NB4 (cell line): ENCODE measurements around the gene CLEC2B.

Experiments
- DNase-seq: peaks from one replicate; pipeline ENCODE4 v3.0.0; 2010; ENCODE audit warnings: low read depth
- H3K4me3 ChIP-seq: one replicate; pipeline ENCODE4 v1.5.1; 2011; ENCODE audit warnings: mild to moderate bottlenecking, low read depth, low read length, moderate library complexity
- CTCF ChIP-seq: IDR thresholded peaks from one replicate; pipeline ENCODE4 v1.5.1; 2012; ENCODE audit warnings: low read depth, low read length
- MAX ChIP-seq: IDR thresholded peaks from 2 replicates; pipeline ENCODE4 v1.6.1; 2011; ENCODE audit warnings: low read depth, low read length
- MYC ChIP-seq: IDR thresholded peaks from 2 replicates; pipeline ENCODE4 v1.6.1; 2011; ENCODE audit warnings: low read depth, low read length
- POLR2A ChIP-seq: IDR thresholded peaks from 2 replicates; pipeline ENCODE4 v1.6.1; 2011; ENCODE audit warnings: mild to moderate bottlenecking; ENCODE audit not compliant: insufficient read length; ENCODE audit errors: extremely low read depth

Gene CLEC2B

GRCh38 chr12:9810671-9811070 lies 58.5 kb downstream of the CLEC2B start:
- TF ChIP-seq MAX: no peak
- no peak for TF ChIP-seq CTCF
- no peak for TF ChIP-seq MYC
- no peak for TF ChIP-seq POLR2A
- no peak overlapping the region for H3K4me3 ChIP-seq
- DNase-seq: peak; percentile 69

- no peak overlapping the region for H3K4me3 ChIP-seq
- DNase-seq: no peak
- TF ChIP-seq CTCF: no peak
- no peak for TF ChIP-seq MAX
- TF ChIP-seq POLR2A: no peak
- TF ChIP-seq MYC: no peak
Observed at GRCh38 chr12:9809866-9810265, 59.3 kb downstream of the CLEC2B start.

- H3K4me3 ChIP-seq: no peak overlapping the region
- TF ChIP-seq MAX: no peak
- no peak for TF ChIP-seq POLR2A
- TF ChIP-seq CTCF: no peak
- TF ChIP-seq MYC: no peak
- DNase-seq: no peak
Observed at GRCh38 chr12:9809338-9809737, 59.8 kb downstream of the CLEC2B start.

- DNase-seq: no peak
Observed at GRCh38 chr12:9808504-9808903, 60.6 kb downstream of the CLEC2B start.

GRCh38 chr12:9806714-9807113 lies 62.4 kb downstream of the CLEC2B start:
- TF ChIP-seq MAX (no peak), MYC (no peak), POLR2A (no peak), CTCF (no peak)
- DNase-seq: no peak
- H3K4me3 ChIP-seq: no peak overlapping the region

More at GRCh38 chr12:9808504-9808903, 60.6 kb downstream of the CLEC2B start:
- TF ChIP-seq CTCF (no peak), POLR2A (no peak)
- no peak overlapping the region for H3K4me3 ChIP-seq

- no peak overlapping the region for H3K4me3 ChIP-seq
- TF ChIP-seq POLR2A (no peak), MAX (no peak), CTCF (no peak), MYC (no peak)
Observed at GRCh38 chr12:9805883-9806282, 63.3 kb downstream of the CLEC2B start.

More at GRCh38 chr12:9805883-9806282, 63.3 kb downstream of the CLEC2B start:
- no peak for DNase-seq
